Omental fat pad (tissue), 4 donors: ENCODE data around the gene TMEM217. TPM values are rescaled to one million over a fixed set of nuclear protein-coding genes. Genes with fewer than 3 reads are reported as not detected.
A peak's percentile ranks its signal among the peaks of the same experiment; 100 is the strongest.

ENCODE experiments used
- ATAC-seq: fragments of 150-250 bp; one replicate; pipeline ENCODE4 v1.9.1; 2016; ENCODE audit warnings: mild to moderate bottlenecking, moderate library complexity; ENCODE audit not compliant: low FRiP score
- DNase-seq: peaks from one replicate; pipeline ENCODE4 v3.0.0-alpha.2; 2019; ENCODE audit warnings: low spot score
- total RNA-seq, 4 donors: library from RNA; depleted of rRNA; stranded (reverse); fragments of >200 nt; gene quantifications; one replicate each; pipeline ENCODE4 v1.1.0, GENCODE V29; 2016
- TF ChIP-seq, protein P1 (sequence below), 3 donors: fragments of 450-650 bp; IDR thresholded peaks; one replicate each; pipeline ENCODE4 v1.5.1; 2016 to 2017; ENCODE audit warnings: antibody characterized with exemption in 3 of 3, mild to moderate bottlenecking in 3 of 3, moderate library complexity in 2 of 3

Gene TMEM217
- total RNA-seq, 4 donors from 2014 or later: 1.1 to 4.7 (median 2.7) TPM

DNA sequence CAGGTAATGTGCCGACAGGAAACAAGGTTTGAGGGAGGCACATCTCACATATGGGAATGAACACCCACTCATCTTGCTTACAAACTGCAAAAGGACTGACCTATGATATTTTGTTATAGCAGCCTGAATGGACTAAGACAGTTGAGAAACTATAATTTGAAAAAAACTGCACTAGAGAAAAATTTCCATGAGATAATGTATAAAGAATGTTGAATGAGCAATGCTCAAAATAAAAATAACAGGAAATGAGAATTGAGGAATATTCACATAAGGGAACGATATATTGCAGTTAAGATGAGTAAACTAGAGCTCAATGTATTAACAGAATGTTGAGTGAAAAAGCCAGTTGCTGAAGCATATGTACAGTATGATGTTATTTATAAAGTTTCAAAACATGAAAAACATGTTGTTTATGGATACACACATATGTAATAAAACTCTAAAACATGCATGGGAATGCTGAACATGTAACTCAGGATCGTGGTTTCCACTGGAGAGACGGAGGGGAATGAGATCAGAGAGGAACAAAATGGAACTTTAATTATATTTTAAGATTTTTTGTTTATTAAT is 6.6 kb downstream of the TMEM217 start:
- TF ChIP-seq, protein P1, sequence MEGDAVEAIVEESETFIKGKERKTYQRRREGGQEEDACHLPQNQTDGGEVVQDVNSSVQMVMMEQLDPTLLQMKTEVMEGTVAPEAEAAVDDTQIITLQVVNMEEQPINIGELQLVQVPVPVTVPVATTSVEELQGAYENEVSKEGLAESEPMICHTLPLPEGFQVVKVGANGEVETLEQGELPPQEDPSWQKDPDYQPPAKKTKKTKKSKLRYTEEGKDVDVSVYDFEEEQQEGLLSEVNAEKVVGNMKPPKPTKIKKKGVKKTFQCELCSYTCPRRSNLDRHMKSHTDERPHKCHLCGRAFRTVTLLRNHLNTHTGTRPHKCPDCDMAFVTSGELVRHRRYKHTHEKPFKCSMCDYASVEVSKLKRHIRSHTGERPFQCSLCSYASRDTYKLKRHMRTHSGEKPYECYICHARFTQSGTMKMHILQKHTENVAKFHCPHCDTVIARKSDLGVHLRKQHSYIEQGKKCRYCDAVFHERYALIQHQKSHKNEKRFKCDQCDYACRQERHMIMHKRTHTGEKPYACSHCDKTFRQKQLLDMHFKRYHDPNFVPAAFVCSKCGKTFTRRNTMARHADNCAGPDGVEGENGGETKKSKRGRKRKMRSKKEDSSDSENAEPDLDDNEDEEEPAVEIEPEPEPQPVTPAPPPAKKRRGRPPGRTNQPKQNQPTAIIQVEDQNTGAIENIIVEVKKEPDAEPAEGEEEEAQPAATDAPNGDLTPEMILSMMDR (IDR thresholded peaks at IDR 0.05): no peak
- ATAC-seq: no peak
- no peak for DNase-seq

- TF ChIP-seq, protein P1 (IDR thresholded peaks at IDR 0.05): no peak
- DNase-seq (peak; percentile 30), ATAC-seq (peak; percentile 64)
These were observed 13.3 kb downstream of the TMEM217 start for GRCh38 chr6:37244430-37245310.

- TF ChIP-seq, protein P1 (IDR thresholded peaks at IDR 0.05): no peak
- no peak for DNase-seq
These were observed 14.1 kb downstream of the TMEM217 start for GRCh38 chr6:37243816-37244370.

GRCh38 chr6:37243131-37243815 is 14.7 kb downstream of the TMEM217 start:
- DNase-seq (no peak), ATAC-seq (no peak)
- TF ChIP-seq, protein P1 (IDR thresholded peaks at IDR 0.05): no peak

More at GRCh38 chr6:37243816-37244370, 14.1 kb downstream of the TMEM217 start:
- no peak for ATAC-seq

- ATAC-seq: peak; percentile 61
- TF ChIP-seq, protein P1 (IDR thresholded peaks at IDR 0.05): no peak
- DNase-seq: peak; percentile 42
These were observed 15.4 kb downstream of the TMEM217 start for GRCh38 chr6:37242429-37243052.

GRCh38 chr6:37241775-37242428 is 16.0 kb downstream of the TMEM217 start:
- no peak for ATAC-seq
- TF ChIP-seq, protein P1 (IDR thresholded peaks at IDR 0.05): no peak
- no peak for DNase-seq
